ENCODE results near the gene PLPP6.

DNA sequence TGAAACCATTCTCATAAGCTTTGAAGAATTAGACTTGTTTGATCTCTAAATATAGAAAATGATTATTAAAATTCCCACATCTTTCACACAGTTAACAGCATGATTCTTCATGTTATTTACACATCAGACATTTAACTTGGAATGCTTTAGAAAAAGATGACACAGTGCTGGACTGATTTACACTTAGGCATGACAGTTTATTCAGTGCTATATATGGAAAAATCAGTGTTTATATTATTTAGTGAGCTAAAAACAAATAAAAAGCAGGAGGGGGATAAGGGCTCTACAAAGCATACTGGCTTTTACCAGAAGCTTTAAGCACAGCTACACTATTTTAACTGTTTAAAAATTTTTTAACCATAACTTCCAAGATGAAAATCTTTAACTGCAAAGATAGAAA, 47.3 kb downstream of the PLPP6 start:
- TF ChIP-seq, protein P1, sequence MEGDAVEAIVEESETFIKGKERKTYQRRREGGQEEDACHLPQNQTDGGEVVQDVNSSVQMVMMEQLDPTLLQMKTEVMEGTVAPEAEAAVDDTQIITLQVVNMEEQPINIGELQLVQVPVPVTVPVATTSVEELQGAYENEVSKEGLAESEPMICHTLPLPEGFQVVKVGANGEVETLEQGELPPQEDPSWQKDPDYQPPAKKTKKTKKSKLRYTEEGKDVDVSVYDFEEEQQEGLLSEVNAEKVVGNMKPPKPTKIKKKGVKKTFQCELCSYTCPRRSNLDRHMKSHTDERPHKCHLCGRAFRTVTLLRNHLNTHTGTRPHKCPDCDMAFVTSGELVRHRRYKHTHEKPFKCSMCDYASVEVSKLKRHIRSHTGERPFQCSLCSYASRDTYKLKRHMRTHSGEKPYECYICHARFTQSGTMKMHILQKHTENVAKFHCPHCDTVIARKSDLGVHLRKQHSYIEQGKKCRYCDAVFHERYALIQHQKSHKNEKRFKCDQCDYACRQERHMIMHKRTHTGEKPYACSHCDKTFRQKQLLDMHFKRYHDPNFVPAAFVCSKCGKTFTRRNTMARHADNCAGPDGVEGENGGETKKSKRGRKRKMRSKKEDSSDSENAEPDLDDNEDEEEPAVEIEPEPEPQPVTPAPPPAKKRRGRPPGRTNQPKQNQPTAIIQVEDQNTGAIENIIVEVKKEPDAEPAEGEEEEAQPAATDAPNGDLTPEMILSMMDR (IDR thresholded peaks at IDR 0.05), result no peak
- no peak for TF ChIP-seq TCF7L2 (IDR thresholded peaks at IDR 0.05; ENCODE audit: low read depth, low read length)
- no peak for TF ChIP-seq SIN3A (IDR thresholded peaks at IDR 0.05; ENCODE audit: borderline replicate concordance, insufficient read depth, low read depth, low read length)
